Epithelial cell of esophagus (primary cell): Measurements from ENCODE around the gene LAYN.

ENCODE experiments used
- DNase-seq: peaks from one replicate; pipeline ENCODE4 v3.0.0; 2010; ENCODE audit warnings: low read depth
- H3K4me3 ChIP-seq: 2 replicates; pipeline ENCODE4 v1.5.1; 2011; ENCODE audit warnings: mild to moderate bottlenecking, low read length, control low read depth
- TF ChIP-seq, protein P1 (sequence below): IDR thresholded peaks from 2 replicates; pipeline ENCODE4 v1.5.1; 2011; ENCODE audit warnings: low read depth, mild to moderate bottlenecking, low read length, control low read depth, inconsistent platforms; ENCODE audit not compliant: insufficient read depth; ENCODE audit errors: missing control alignments

Gene LAYN

DNA sequence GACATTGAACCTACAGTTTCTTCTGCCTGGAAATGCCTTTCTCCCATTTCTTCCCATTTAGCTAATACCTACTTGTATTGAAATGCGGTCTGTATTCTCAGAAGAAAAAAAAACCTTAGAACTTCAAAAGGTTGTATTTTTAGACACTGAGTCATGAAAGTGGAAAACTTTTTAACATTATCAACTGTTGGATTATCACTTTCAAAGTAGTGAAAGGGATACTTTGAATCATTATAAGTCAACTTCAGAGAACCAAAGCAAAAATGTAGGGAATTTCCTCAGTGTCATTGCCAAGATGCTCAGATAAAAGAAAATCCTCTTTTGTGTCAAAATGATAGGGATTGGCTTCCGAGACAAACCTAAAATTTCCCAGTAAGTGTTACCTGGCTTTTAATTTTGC lies 19.4 kb upstream of the LAYN start:
- TF ChIP-seq, protein P1, sequence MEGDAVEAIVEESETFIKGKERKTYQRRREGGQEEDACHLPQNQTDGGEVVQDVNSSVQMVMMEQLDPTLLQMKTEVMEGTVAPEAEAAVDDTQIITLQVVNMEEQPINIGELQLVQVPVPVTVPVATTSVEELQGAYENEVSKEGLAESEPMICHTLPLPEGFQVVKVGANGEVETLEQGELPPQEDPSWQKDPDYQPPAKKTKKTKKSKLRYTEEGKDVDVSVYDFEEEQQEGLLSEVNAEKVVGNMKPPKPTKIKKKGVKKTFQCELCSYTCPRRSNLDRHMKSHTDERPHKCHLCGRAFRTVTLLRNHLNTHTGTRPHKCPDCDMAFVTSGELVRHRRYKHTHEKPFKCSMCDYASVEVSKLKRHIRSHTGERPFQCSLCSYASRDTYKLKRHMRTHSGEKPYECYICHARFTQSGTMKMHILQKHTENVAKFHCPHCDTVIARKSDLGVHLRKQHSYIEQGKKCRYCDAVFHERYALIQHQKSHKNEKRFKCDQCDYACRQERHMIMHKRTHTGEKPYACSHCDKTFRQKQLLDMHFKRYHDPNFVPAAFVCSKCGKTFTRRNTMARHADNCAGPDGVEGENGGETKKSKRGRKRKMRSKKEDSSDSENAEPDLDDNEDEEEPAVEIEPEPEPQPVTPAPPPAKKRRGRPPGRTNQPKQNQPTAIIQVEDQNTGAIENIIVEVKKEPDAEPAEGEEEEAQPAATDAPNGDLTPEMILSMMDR: no peak
- no peak overlapping the region for H3K4me3 ChIP-seq
- no peak for DNase-seq

DNA sequence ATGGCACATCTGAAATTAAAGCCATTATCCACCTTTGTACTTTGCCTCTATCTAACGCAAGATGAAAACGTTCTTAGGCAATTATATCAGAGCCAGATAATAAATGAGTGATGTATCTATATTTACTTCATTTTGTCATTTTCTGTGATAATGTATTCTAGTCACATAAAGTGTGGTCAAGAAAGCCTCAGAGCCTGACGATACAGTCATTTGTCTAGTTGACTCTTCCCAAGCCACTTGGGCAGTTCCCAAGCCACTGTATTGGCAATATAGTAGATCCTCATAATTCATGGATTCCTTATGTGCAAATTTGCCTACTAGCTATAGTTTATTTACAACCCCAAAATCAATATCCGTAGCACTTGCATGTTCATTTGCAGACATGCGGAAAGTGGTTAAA lies 18.1 kb upstream of the LAYN start:
- H3K4me3 ChIP-seq: no peak overlapping the region
- TF ChIP-seq, protein P1: no peak
- DNase-seq: no peak

GRCh38 chr11:111523343-111523742 lies 17.2 kb upstream of the LAYN start:
- TF ChIP-seq, protein P1: no peak
- no peak overlapping the region for H3K4me3 ChIP-seq
- no peak for DNase-seq

- H3K4me3 ChIP-seq: no peak overlapping the region
- TF ChIP-seq, protein P1: no peak
- DNase-seq: peak; percentile 76
These were observed 16.5 kb upstream of the LAYN start for GRCh38 chr11:111524056-111524455.

- H3K4me3 ChIP-seq: no peak overlapping the region
- TF ChIP-seq, protein P1: no peak
- peak; percentile 36 for DNase-seq
These were observed 15.1 kb upstream of the LAYN start for GRCh38 chr11:111525456-111525855.

DNA sequence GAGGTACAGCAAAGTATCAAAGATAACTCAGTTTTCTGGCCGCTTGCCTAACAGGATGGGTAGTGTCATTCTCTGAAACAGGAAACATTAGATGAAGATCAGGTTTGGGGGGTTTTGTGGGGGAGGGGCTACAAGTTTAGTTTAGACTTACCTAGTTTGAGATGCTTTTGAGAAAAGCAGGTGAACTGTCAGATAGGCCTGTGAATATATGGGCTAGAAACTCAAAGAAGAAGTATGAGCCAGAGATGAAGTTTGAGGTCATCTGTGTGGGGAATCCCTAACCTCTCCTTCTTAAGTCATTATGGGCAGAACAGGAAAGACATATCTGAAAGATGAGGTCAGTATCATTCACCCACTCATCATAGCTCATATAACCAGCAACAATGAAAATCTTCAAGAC lies 14.0 kb upstream of the LAYN start:
- no peak overlapping the region for H3K4me3 ChIP-seq
- TF ChIP-seq, protein P1: no peak
- peak; percentile 87 for DNase-seq

GRCh38 chr11:111527279-111527678 lies 13.2 kb upstream of the LAYN start:
- no peak overlapping the region for H3K4me3 ChIP-seq
- DNase-seq: no peak
- TF ChIP-seq, protein P1: no peak
